Glutamatergic neuron (in vitro differentiated cells): ENCODE results near the gene TTPAL. TPM values are rescaled to one million over a fixed set of nuclear protein-coding genes. Genes with fewer than 3 reads are reported as not detected.

Source experiments
- DNase-seq: peaks from one replicate; pipeline ENCODE4 v3.0.0; 2022
- H3K27ac Mint-ChIP-seq: one replicate; pipeline ENCODE4 v1.8.0; 2020; ENCODE audit warnings: mild to moderate bottlenecking, mixed read lengths, inconsistent platforms; ENCODE audit not compliant: unreplicated experiment
- H3K27me3 Mint-ChIP-seq: one replicate; pipeline ENCODE4 v1.8.0; 2020; ENCODE audit warnings: mild to moderate bottlenecking, moderate library complexity, mixed read lengths, inconsistent platforms; ENCODE audit not compliant: unreplicated experiment
- H3K36me3 Mint-ChIP-seq: one replicate; pipeline ENCODE4 v1.8.0; 2020; ENCODE audit warnings: mild to moderate bottlenecking, mixed read lengths, inconsistent platforms; ENCODE audit not compliant: unreplicated experiment
- H3K4me1 Mint-ChIP-seq: one replicate; pipeline ENCODE4 v1.8.0; 2020; ENCODE audit warnings: mild to moderate bottlenecking, low read depth, mixed read lengths, inconsistent platforms; ENCODE audit not compliant: unreplicated experiment
- H3K4me3 Mint-ChIP-seq: one replicate; pipeline ENCODE4 v1.8.0; 2020; ENCODE audit warnings: mild to moderate bottlenecking, mixed read lengths, inconsistent platforms; ENCODE audit not compliant: unreplicated experiment
- H3K9me3 Mint-ChIP-seq: one replicate; pipeline ENCODE4 v1.8.0; 2020; ENCODE audit warnings: mild to moderate bottlenecking, moderate library complexity, mixed read lengths, inconsistent platforms; ENCODE audit not compliant: unreplicated experiment
- CTCF ChIP-seq: fragments of 200-600 bp; sonication (generic); IDR thresholded peaks from one replicate; pipeline ENCODE4 v1.5.0; 2021; ENCODE audit not compliant: partially characterized antibody, unreplicated experiment
- total RNA-seq: library from RNA; stranded (reverse); fragmentation: NEBNext Ultra II Directional; extraction: Animal tissue kit (Norgen Biotek cat#: 25700); gene quantifications from one replicate; pipeline ENCODE4 v1.2.1, GENCODE V29; 2021; ENCODE audit not compliant: unreplicated experiment

Gene TTPAL
- total RNA-seq, 1 donor from 2014 or later, result 18.9 TPM

GRCh38 chr20:44435630-44436335 is 39.9 kb upstream of the TTPAL start:
- DNase-seq, result no peak
- Mint-ChIP-seq H3K36me3 (no peaks in the 10 kb centered on the region), H3K4me3 (no peak overlapping the region), H3K27ac (no peak overlapping the region), H3K27me3 (peaks cover 2% of the 10 kb centered on the region), H3K9me3 (peaks cover 3% of the 10 kb centered on the region), H3K4me1 (no peaks in the 10 kb centered on the region)
- no peak for TF ChIP-seq CTCF

- H3K27ac Mint-ChIP-seq, result no peak overlapping the region
- no peaks in the 10 kb centered on the region for H3K4me1 Mint-ChIP-seq
- H3K9me3 Mint-ChIP-seq, result peaks cover 4% of the 10 kb centered on the region
- no peak for DNase-seq
- H3K4me3 Mint-ChIP-seq, result no peak overlapping the region
- no peaks in the 10 kb centered on the region for H3K36me3 Mint-ChIP-seq
- TF ChIP-seq CTCF, result no peak
- peaks cover 2% of the 10 kb centered on the region for H3K27me3 Mint-ChIP-seq
Measured at GRCh38 chr20:44436393-44436792, 39.3 kb upstream of the TTPAL start.

GRCh38 chr20:44437497-44437896 is 38.2 kb upstream of the TTPAL start:
- H3K4me3 Mint-ChIP-seq, result no peak overlapping the region
- TF ChIP-seq CTCF, result no peak
- H3K27me3 Mint-ChIP-seq, result peaks cover 2% of the 10 kb centered on the region
- H3K27ac Mint-ChIP-seq, result no peak overlapping the region
- DNase-seq, result no peak
- no peaks in the 10 kb centered on the region for H3K4me1 Mint-ChIP-seq
- peaks cover 4% of the 10 kb centered on the region for H3K9me3 Mint-ChIP-seq
- no peaks in the 10 kb centered on the region for H3K36me3 Mint-ChIP-seq

- Mint-ChIP-seq H3K4me3 (no peak overlapping the region), H3K27me3 (peaks cover 2% of the 10 kb centered on the region), H3K4me1 (no peaks in the 10 kb centered on the region)
Measured at GRCh38 chr20:44438782-44439181, 36.9 kb upstream of the TTPAL start.

More at GRCh38 chr20:44438782-44439181, 36.9 kb upstream of the TTPAL start:
- TF ChIP-seq CTCF, result no peak
- DNase-seq, result no peak
- H3K9me3 Mint-ChIP-seq, result peaks cover 4% of the 10 kb centered on the region
- no peaks in the 10 kb centered on the region for H3K36me3 Mint-ChIP-seq
- no peak overlapping the region for H3K27ac Mint-ChIP-seq
